Measurements from ENCODE around the gene SEMA3C.

DNA sequence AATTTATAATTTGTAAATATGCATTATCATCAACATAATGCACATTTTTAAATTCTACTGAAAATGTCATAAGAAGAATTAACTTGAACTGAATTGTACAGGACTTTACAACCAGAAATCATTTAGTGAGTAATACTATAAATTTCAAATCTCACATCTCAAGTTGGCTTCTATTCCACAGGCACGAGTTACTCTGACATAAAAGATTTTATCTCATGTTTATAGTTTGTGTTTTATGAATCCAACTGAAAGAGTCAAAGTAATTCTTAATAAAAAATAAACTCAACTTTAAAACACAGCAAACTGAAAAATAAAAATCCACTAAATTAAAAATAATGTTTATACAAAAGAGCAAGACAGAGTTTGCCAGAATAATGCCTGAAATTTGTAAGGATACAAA is 151.2 kb downstream of the SEMA3C start:
- TF ChIP-seq, protein P1, sequence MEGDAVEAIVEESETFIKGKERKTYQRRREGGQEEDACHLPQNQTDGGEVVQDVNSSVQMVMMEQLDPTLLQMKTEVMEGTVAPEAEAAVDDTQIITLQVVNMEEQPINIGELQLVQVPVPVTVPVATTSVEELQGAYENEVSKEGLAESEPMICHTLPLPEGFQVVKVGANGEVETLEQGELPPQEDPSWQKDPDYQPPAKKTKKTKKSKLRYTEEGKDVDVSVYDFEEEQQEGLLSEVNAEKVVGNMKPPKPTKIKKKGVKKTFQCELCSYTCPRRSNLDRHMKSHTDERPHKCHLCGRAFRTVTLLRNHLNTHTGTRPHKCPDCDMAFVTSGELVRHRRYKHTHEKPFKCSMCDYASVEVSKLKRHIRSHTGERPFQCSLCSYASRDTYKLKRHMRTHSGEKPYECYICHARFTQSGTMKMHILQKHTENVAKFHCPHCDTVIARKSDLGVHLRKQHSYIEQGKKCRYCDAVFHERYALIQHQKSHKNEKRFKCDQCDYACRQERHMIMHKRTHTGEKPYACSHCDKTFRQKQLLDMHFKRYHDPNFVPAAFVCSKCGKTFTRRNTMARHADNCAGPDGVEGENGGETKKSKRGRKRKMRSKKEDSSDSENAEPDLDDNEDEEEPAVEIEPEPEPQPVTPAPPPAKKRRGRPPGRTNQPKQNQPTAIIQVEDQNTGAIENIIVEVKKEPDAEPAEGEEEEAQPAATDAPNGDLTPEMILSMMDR (IDR thresholded peaks at IDR 0.05) = no peak
- TF ChIP-seq POLR2A (IDR thresholded peaks at IDR 0.05) = no peak
